Adrenal gland (tissue), 12 donors: Measurements from ENCODE around the gene CEP192. TPM values are rescaled to one million over a fixed set of nuclear protein-coding genes. Genes with fewer than 3 reads are reported as not detected.
A peak's percentile ranks its signal among the peaks of the same experiment; 100 is the strongest.

Source experiments
- DNase-seq, 7 donors: peaks; one replicate each; pipeline ENCODE4 v3.0.0-alpha.2; 2019 to 2020
- H3K27ac ChIP-seq, 5 donors: fragments of 200-600 bp; sonication (generic) in 4 of 5; 1 replicate in 3 of 5; 2 replicates in 2 of 5; pipeline versions ENCODE4 v1.5.1 to v1.8.0; 2016 to 2020; ENCODE audit warnings: mild to moderate bottlenecking in 1 of 5
- H3K27me3 ChIP-seq: fragments of 200-600 bp; 2 replicates; pipeline ENCODE4 v1.8.0; 2021
- H3K36me3 ChIP-seq, 2 donors: fragments of 200-600 bp; replicated peaks in 1 of 2; 1 replicate in 1 of 2; 2 replicates in 1 of 2; pipeline versions ENCODE4 v1.5.1 to v1.8.0; 2018 to 2022
- H3K4me1 ChIP-seq, 2 donors: fragments of 200-600 bp; replicated peaks in 1 of 2; 1 replicate in 1 of 2; 2 replicates in 1 of 2; pipeline versions ENCODE4 v1.5.1 to v1.8.0; 2018 to 2021
- H3K4me3 ChIP-seq, 4 donors: fragments of 200-600 bp; sonication (generic) in 3 of 4; one replicate each; pipeline ENCODE4 v1.5.1; 2016 to 2018
- H3K9me3 ChIP-seq, 3 donors: fragments of 200-600 bp; sonication (generic) in 1 of 3; replicated peaks in 1 of 3; 1 replicate in 2 of 3; 2 replicates in 1 of 3; pipeline versions ENCODE4 v1.5.1 to v1.8.0; 2016 to 2021
- POLR2A ChIP-seq, 2 donors: fragments of 450-650 bp; IDR thresholded peaks; one replicate each; pipeline ENCODE4 v1.6.1; 2017; ENCODE audit warnings: antibody characterized with exemption in 2 of 2, mild to moderate bottlenecking in 2 of 2, moderate library complexity in 1 of 2
- WGBS, 4 donors: extraction: QIAGEN DNeasy Blood & Tissue Kit in 2 of 4; methylation state at CpG; one replicate each; pipeline versions ENCODE4 v1.1.5 to v1.1.7; 2013 to 2017; 5-methylcytosine and 5-hydroxymethylcytosine counted together
- intact Hi-C, 2 donors: fragments of 100-400 bp; cut with DNase I; formaldehyde crosslinking; loops; one replicate each; pipeline versions ENCODE4 v1.14.1 to v1.15.0; 2022 to 2023
- polyA plus RNA-seq, 3 donors: library from polyadenylated mRNA; stranded (reverse); fragments of 200-250 nt in 2 of 3; fragments of 350-450 nt in 1 of 3; fragmentation: Illumina TruSeq in 1 of 3; extraction: RNeasy Lipid Tissue Mini Kit (QIAGEN cat#74804) in 1 of 3; gene quantifications; one replicate each; pipeline ENCODE4 v1.2.3, GENCODE V29; 2013 to 2014
- total RNA-seq, 9 donors: library from RNA; depleted of rRNA in 4 of 9; stranded (reverse); fragments of >200 nt in 4 of 9; fragments of 120-200 nt in 1 of 9; fragmentation: NEBNext Ultra II Directional in 1 of 9; extraction: Animal tissue kit (Norgen Biotek cat#: 25700) in 1 of 9; gene quantifications; one replicate each; pipeline versions ENCODE4 v1.1.0 to v1.2.4, GENCODE V29; 2013 to 2023
- TF ChIP-seq, protein P1 (sequence below), 6 experiments: fragments of 450-650 bp in 4 of 6; fragments of 200-600 bp in 2 of 6; sonication (generic) in 1 of 6; IDR thresholded peaks; 1 replicate in 5 of 6; 2 replicates in 1 of 6; pipeline versions ENCODE4 v1.5.1 to v1.8.0; 2016 to 2021; ENCODE audit warnings: antibody characterized with exemption in 6 of 6, mild to moderate bottlenecking in 2 of 6, moderate library complexity in 1 of 6
- donor health status: healthy with polysubstance abuse.
- donor health status: Bipolar disorder and iron deficiency.
- donor health status: DM: yes; HTN: yes; CAD: no.
- donor health status: DM: no; HTN: no; CAD: no.
- donor health status: DM: no; HTN: no; CAD: no.
- donor health status: DM: yes; HTN: yes; CAD: no.

Gene CEP192
- total and polyA plus RNA-seq, 12 donors, result 7.5 to 36.8 (median 16.3) TPM

- intact Hi-C loops, result no loop called here
- DNase-seq, result no peak
- H3K9me3 ChIP-seq, result no peaks in the 10 kb centered on the region
- H3K27ac ChIP-seq, result no peak overlapping the region
- H3K36me3 ChIP-seq, result no peaks in the 10 kb centered on the region
- TF ChIP-seq, protein P1, sequence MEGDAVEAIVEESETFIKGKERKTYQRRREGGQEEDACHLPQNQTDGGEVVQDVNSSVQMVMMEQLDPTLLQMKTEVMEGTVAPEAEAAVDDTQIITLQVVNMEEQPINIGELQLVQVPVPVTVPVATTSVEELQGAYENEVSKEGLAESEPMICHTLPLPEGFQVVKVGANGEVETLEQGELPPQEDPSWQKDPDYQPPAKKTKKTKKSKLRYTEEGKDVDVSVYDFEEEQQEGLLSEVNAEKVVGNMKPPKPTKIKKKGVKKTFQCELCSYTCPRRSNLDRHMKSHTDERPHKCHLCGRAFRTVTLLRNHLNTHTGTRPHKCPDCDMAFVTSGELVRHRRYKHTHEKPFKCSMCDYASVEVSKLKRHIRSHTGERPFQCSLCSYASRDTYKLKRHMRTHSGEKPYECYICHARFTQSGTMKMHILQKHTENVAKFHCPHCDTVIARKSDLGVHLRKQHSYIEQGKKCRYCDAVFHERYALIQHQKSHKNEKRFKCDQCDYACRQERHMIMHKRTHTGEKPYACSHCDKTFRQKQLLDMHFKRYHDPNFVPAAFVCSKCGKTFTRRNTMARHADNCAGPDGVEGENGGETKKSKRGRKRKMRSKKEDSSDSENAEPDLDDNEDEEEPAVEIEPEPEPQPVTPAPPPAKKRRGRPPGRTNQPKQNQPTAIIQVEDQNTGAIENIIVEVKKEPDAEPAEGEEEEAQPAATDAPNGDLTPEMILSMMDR (IDR thresholded peaks at IDR 0.05), result no peak
- TF ChIP-seq POLR2A (IDR thresholded peaks at IDR 0.05), result no peak
- WGBS, 4 donors, result 75 to 89% (median 85%) methylated on average over 4 of the region's 4 CpGs
- no peak overlapping the region for H3K4me3 ChIP-seq
- H3K4me1 ChIP-seq, result no peaks in the 10 kb centered on the region
- H3K27me3 ChIP-seq, result no peaks in the 10 kb centered on the region
These were observed 154.6 kb downstream of the CEP192 start for GRCh38 chr18:13145636-13146190.

DNA sequence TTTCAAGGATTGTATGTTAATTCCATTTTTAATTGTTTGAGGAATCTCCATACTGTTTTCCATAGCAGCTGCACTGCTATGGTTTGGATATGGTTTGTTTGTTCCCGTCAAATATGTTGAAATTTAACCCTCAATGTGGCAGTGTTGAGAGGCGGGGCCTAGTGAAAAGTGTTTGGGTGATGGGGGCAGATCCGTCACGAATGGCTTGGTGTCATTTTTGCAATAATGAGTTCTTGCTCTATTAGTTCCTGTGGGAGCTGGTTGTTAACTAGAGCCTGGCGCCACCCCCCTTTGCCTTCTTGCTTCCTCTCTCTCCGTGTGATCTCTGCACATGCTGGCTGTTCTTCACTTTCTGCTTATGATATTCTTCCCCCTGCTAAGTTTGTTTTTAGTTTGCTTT is 156.0 kb downstream of the CEP192 start:
- TF ChIP-seq POLR2A (IDR thresholded peaks at IDR 0.05), result no peak
- TF ChIP-seq, protein P1 (IDR thresholded peaks at IDR 0.05), result no peak
- Histone ChIP-seq H3K4me1 (no peaks in the 10 kb centered on the region), H3K36me3 (no peaks in the 10 kb centered on the region), H3K27me3 (no peaks in the 10 kb centered on the region), H3K27ac (no peak overlapping the region), H3K9me3 (no peaks in the 10 kb centered on the region), H3K4me3 (no peak overlapping the region)
- intact Hi-C loops, result no loop called here
- no peak for DNase-seq
- 50 to 55% (median 54%) methylated on average over 6 of the region's 6 CpGs for WGBS, 4 donors

GRCh38 chr18:13151656-13152055 is 160.5 kb downstream of the CEP192 start:
- no peaks in the 10 kb centered on the region for H3K27me3 ChIP-seq
- H3K4me3 ChIP-seq, result no peak overlapping the region
- intact Hi-C loops, result no loop called here
- TF ChIP-seq, protein P1 (IDR thresholded peaks at IDR 0.05), result no peak
- no peak for TF ChIP-seq POLR2A (IDR thresholded peaks at IDR 0.05)
- no peak for DNase-seq
- H3K9me3 ChIP-seq, result peaks cover 0 to 10% (median 7%) of the 10 kb centered on the region in 3 donors
- H3K36me3 ChIP-seq, result no peaks in the 10 kb centered on the region
- 84 to 87% (median 86%) methylated on average over 5 of the region's 5 CpGs for WGBS, 4 donors
- H3K4me1 ChIP-seq, result no peaks in the 10 kb centered on the region
- H3K27ac ChIP-seq, result no peak overlapping the region

DNA sequence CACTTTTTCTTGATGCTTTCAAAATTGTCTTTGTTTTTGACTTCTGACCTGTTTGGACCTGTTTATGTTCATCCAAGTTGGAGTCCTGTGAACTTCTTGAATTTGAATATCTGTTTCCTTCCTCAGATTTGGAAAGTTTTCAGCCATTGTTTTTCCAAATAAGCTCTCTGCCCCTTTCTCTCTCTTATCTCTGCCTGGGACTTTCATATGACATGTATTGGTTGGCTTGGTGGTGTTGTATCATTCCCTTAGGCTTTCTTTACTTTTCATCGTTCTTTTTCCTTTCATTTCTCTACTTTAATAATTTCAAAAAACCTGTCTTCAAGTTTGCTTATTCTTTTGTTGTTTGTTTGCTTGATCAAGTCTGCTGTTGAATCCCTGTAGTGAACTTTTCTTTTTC is 167.3 kb downstream of the CEP192 start:
- Histone ChIP-seq H3K27ac (no peak overlapping the region), H3K4me1 (no peaks in the 10 kb centered on the region), H3K36me3 (no peaks in the 10 kb centered on the region), H3K27me3 (no peaks in the 10 kb centered on the region), H3K9me3 (peaks cover 0 to 20% (median 16%) of the 10 kb centered on the region in 3 donors), H3K4me3 (no peak overlapping the region)
- DNase-seq, result no peak
- WGBS, 4 donors, result 76 to 88% (median 87%) methylated on average over 1 of the region's 1 CpG
- no peak for TF ChIP-seq POLR2A (IDR thresholded peaks at IDR 0.05)
- intact Hi-C loops, result no loop called here

GRCh38 chr18:13159579-13159978 is 168.4 kb downstream of the CEP192 start:
- no peak overlapping the region for H3K27ac ChIP-seq
- no peaks in the 10 kb centered on the region for H3K36me3 ChIP-seq
- intact Hi-C loops, result no loop called here
- peak in 2 of 7 donors; percentile 24 to 48 for DNase-seq
- peaks cover 0 to 20% (median 16%) of the 10 kb centered on the region in 3 donors for H3K9me3 ChIP-seq
- WGBS, 4 donors, result 30 to 43% (median 39%) methylated on average over 5 of the region's 5 CpGs
- no peaks in the 10 kb centered on the region for H3K27me3 ChIP-seq
- H3K4me1 ChIP-seq, result no peaks in the 10 kb centered on the region
- no peak overlapping the region for H3K4me3 ChIP-seq
- TF ChIP-seq POLR2A (IDR thresholded peaks at IDR 0.05), result no peak
- TF ChIP-seq, protein P1 (IDR thresholded peaks at IDR 0.05), result peak; percentile 51 to 80 (median 70)
